B cell (primary cell): ENCODE data around the gene BTD.

ENCODE experiments used
- EZH2 ChIP-seq: IDR thresholded peaks from 2 replicates; pipeline ENCODE4 v1.6.1; 2012; ENCODE audit warnings: borderline replicate concordance, low read depth, mild to moderate bottlenecking, moderate library complexity, low read length; ENCODE audit not compliant: insufficient read depth, poor library complexity, severe bottlenecking
- TF ChIP-seq, protein P1 (sequence below): fragments of 200-600 bp; IDR thresholded peaks from one replicate; pipeline ENCODE4 v1.8.0; 2022; ENCODE audit warnings: antibody characterized with exemption, mild to moderate bottlenecking

DNA sequence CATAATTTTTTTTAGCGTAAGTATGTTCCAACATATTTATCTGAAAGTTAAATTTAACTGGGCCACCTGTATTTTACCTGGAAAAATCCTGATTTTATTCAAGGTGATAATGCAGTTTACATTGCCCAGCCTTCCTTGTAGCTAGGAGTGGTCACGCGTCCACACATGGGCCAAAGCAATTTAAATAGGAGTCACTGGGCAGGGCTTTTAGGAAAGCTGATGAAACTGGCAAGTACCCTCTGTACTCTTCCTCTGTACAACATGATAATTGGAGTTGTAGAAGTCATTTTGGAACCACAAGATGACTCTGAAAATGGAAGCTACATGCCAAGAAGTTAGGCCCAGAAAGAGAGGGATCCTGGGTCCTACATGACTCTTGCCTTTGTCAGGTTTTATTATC, 9.5 kb downstream of the BTD start:
- TF ChIP-seq, protein P1, sequence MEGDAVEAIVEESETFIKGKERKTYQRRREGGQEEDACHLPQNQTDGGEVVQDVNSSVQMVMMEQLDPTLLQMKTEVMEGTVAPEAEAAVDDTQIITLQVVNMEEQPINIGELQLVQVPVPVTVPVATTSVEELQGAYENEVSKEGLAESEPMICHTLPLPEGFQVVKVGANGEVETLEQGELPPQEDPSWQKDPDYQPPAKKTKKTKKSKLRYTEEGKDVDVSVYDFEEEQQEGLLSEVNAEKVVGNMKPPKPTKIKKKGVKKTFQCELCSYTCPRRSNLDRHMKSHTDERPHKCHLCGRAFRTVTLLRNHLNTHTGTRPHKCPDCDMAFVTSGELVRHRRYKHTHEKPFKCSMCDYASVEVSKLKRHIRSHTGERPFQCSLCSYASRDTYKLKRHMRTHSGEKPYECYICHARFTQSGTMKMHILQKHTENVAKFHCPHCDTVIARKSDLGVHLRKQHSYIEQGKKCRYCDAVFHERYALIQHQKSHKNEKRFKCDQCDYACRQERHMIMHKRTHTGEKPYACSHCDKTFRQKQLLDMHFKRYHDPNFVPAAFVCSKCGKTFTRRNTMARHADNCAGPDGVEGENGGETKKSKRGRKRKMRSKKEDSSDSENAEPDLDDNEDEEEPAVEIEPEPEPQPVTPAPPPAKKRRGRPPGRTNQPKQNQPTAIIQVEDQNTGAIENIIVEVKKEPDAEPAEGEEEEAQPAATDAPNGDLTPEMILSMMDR = no peak
- no peak for TF ChIP-seq EZH2
